ENCODE measurements around the gene MYBPC1.

- TF ChIP-seq CTCF (IDR thresholded peaks at IDR 0.05 in 4 of 5, conservative IDR thresholded peaks at IDR 0.05 in 1 of 5) (no peak), POLR2A (IDR thresholded peaks at IDR 0.05) (no peak)
Observed at GRCh38 chr12:101608301-101609133, 13.7 kb downstream of the MYBPC1 start.
